ENCODE results near the gene SRA1.
A peak's percentile ranks its signal among the peaks of the same experiment; 100 is the strongest.

The SRA1 gene

DNA sequence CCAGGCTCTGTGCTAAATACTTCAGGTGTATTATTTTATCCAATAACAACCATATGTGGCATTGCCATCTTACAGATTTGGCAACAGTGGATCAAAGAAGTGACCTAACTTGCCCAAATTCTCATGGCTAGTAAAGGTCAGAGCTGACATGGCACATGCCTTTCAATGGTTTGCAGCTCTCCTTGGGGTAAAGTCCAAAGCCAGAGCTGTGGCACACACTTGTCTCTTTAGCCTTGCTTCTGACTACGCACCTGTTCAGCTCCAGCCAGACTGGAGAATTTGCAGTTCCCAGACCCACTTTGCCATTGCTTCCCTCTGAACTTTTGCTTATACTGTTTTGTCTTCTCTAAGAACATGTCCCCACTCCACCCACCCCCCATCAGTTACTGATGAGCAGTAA, 13.2 kb upstream of the SRA1 start:
- DNase-seq: no peak

GRCh38 chr5:140570058-140570457, 12.8 kb upstream of the SRA1 start:
- no peak for DNase-seq

DNA sequence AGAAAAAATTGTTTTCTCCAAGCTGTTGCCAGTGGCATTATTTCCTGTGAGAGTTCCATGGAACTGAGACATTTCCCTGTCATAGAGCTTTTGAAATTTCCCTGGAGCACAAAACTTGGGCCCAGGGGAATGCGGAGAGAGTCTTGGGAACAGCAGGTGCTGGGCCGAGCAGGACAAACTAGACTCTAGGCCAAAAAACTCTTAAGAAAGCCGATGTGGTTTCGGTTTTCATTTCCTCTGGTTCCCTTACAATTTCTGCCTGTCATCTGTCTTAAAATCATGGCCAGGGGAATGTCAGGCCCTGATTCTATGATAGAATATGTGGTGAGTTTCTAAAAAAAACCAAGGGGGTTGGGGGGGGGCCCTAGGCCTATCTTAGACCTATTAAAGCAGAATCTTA, 11.9 kb upstream of the SRA1 start:
- DNase-seq: no peak

GRCh38 chr5:140568443-140569063, 11.3 kb upstream of the SRA1 start:
- no peak for DNase-seq

GRCh38 chr5:140567871-140568270, 10.6 kb upstream of the SRA1 start:
- no peak for DNase-seq

GRCh38 chr5:140567136-140567818, 10.0 kb upstream of the SRA1 start:
- no peak for DNase-seq

DNA sequence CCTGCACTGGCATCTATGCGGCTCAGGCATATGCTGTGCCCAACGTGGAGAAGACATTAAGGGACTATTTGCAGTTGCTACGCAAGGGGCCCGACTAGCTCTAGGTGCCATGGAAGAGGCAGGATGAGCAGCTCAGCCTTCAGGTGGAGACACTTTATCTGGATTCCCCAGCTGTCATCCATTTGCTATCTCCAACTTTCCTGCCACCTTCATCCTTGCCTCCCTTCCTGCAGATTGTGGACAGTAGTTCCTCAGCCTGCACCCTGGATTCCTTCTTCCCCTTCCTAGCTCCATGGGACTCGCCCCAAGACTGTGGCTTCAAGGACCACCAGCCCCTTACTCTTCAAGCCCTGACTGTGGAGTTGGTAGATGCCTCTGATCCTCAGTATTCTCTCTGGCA, 9.4 kb upstream of the SRA1 start:
- no peak for DNase-seq

- no peak for DNase-seq
These were observed 8.5 kb upstream of the SRA1 start for GRCh38 chr5:140565780-140566095.

- no peak for DNase-seq
These were observed 7.9 kb upstream of the SRA1 start for GRCh38 chr5:140565024-140565779.

GRCh38 chr5:140564196-140565023, 7.1 kb upstream of the SRA1 start, which contains the start of the genes APBB3 and SLC35A4:
Gene APBB3 (minus strand): TSS chr5:140564598. CDS start chr5:140564245, 353 bp downstream.
Gene SLC35A4 (plus strand): TSS chr5:140564828. CDS start chr5:140567170, 2,342 bp downstream.
- DNase-seq: peak; percentile 78 to 100 (median 97)

GRCh38 chr5:140563596-140563995, 6.3 kb upstream of the SRA1 start:
- DNase-seq: peak in 3 of 56 donors; percentile 5 to 41 (median 17)

GRCh38 chr5:140561753-140562523, 4.7 kb upstream of the SRA1 start:
- no peak for DNase-seq

DNA sequence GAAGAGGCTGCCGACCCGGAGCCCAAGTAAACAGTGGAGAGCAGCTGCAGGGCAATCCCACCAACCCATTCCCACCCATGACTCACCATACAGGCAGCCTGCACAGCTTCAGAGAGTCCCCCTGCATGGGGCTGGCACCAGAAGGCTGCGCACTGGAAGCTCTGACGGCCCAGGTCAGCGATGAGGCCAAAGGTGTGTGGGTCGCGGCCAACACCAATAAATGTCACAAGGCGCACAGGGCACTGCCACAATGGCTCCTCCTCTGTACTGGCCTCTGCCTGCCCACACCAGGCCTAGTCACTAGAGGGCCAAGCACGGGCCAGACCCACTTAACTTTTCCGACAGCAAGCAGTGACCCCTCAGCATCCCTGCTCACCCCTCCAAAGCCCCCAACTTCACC, 3.0 kb upstream of the SRA1 start:
- DNase-seq: no peak

DNA sequence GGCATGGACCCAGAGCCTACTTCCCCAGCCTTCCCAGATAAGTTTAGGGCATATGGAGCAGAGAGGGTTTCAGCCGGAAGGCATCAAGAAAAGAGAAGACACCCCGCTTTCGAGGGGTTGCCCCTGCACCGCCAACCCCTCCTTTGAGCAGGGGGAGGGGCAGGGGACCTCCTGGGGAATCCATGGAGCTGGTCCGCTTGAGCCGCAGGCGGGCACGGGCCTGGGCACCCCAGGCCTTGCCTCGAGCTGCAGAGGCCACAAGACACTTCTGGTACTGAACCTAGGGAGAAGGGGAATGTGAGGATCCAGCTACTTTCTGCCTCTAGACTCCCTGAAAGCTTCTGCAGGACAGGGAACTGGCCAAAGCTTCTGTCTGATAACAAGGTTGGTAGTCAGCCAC, 1.3 kb upstream of the SRA1 start:
- no peak for DNase-seq

- no peak for DNase-seq
These were observed 692 bp upstream of the SRA1 start for GRCh38 chr5:140557965-140558364.

DNA sequence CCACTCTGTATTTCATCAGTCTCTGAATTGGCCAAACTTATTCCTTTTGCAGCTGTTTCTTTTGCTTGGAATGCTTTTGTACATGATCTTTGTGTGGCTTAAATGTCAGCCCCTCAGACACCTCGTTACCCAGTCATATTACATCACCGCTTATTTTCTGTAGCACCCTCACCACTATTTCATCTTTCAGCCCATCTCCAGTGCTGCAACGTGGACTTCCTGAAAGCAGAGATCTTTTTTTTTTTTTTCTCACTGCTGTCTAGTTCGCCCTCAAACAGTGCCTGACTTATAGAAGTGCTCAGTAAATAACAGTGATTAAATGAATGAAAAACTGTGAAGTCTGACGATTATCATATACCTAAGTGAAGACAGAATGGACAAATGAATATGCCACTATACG, 835 bp downstream of the SRA1 start:
- no peak for DNase-seq

GRCh38 chr5:140555747-140556312, 1.4 kb downstream of the SRA1 start:
- DNase-seq: no peak

DNA sequence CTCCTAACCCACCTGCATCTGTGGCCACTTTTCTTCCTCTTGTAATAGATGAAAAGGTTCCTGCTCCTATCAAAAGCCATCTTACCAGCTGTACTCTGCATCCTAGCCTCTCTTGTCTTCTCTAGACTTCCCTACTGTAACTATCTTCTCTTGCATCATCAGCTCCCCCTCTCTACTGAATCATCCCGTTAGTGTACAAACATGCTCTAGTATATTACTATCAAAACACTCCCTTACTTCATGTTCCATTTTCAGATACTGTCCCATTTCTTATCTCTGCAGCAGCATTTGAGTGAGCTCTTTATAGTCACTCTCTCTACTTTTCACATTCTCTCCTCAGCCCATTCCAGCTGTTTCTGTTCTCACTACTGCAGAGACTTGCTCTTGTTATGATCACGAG, 2.8 kb downstream of the SRA1 start:
- DNase-seq: no peak

DNA sequence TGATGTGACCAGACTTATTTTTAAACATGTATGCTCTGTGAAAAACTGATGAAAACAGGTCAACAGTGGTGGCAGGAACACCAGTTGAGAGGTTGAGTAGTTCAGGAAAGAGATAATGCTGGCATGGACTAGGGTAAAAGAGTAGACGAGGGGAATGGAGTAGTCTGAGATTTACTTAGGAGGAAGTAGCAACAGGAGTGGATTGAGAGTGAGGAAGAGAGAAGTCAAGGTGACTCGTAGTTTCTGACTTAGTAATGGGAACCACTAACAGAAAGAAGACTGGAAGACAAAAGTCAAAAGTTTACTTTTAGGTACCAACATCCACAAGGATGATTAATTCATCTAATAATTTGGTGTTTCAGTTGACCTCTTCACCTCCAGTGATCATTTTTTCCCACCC, 3.6 kb downstream of the SRA1 start:
- no peak for DNase-seq

- DNase-seq: no peak
These were observed 5.4 kb downstream of the SRA1 start for GRCh38 chr5:140551872-140552271.
